ENCODE data around the gene ZNF436.
"Not testable (repeated sequence)": the region's sequence is repeated elsewhere in the genome, so short reads cannot be mapped to it uniquely, and the experiment has no call there.

Gene ZNF436

GRCh38 chr1:23362218-23362713, 7.4 kb downstream of the ZNF436 start:
- DNase-seq: no peak

GRCh38 chr1:23358310-23358875, 11.2 kb downstream of the ZNF436 start:
- no peak for DNase-seq

DNA sequence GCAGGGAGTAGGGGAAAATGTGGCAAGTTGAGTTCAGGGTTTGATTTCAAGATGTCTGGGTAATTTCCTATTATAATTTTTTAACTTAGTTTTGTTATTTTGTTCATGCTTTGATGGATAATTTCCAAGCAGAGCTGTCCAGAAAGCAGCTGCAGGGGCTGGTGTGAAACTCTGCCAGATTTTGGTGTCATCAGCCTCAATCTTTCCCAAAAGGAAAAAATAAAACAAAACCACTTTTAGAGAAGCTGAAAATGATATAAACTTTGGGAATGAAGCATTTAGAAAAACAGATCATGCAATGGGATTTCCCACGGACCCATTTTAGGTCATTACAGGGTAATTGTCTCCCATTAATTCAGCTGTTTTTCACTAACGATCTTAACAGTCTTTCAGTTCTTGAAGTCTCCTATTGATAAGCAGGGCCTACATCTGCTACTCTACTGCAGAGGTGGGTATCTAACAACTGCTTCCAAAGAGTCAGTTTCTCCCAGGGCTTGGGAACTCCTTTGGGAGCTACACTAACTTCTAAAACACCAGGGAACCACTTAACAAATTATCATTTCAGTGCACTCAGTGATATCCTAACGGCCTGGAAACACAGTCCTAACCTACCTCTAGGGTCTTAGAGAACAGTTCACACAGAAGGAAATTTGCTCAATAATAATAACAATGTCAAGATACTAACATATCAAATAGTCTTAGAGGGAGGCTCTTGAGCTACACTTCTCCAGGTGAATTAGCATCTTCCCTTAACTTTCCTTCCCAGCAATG, 12.3 kb downstream of the ZNF436 start:
- DNase-seq: no peak

DNA sequence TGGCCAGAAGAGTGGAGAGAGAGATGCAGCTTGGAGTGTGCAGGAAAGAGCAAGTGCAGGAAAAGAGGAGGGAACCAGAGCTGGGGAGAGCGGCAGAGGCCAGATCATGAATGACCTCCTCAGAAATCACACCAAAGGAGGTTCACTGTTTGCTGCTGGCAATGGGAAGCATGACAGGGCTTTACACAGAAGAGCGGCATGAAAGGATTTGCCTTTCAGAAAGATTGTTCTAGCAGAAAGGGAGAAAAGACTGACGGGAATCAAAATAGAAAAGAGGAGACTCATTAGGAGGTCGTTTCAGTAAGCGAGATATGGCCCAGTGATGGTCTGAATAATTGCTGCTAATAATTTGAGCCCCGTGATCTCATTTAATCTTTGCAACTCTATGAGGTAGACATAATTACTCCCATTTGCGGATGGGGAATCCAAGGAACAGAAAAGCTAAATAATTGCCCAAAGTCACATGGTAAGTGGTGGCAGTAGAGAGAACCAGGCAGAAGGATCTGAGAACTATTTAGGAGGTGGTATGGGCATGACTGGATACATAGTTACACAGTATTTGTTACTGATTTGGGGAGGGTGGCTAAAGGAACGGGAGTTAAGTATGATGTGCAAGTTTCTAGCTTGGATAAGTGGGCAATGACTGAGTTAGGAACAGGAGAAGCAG, 13.0 kb downstream of the ZNF436 start:
- no peak for DNase-seq

- DNase-seq: no peak
Observed at GRCh38 chr1:23354245-23354644, 15.4 kb downstream of the ZNF436 start.

- DNase-seq: no peak
Observed at GRCh38 chr1:23352096-23352695, 17.4 kb downstream of the ZNF436 start.

DNA sequence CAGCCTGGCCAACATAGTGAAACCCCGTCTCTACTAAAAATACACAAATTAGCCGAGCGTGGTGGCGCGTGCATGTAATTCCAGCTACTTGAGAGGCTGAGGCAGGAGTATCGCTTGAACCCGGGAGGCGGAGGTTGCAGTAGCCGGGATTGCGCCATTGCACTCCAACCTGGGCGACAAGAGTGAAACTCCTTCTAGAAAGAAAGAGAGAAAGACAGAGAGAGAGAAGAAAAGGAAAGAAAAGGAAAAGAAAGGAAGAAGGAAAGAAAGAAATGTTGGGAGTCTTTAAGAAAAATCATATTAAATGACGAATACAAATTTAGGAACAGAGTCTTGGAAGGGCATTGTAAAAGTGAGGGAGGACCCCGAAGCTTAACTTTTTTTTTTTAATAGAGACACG, 23.7 kb downstream of the ZNF436 start:
- no peak for DNase-seq

GRCh38 chr1:23344987-23345472, 24.6 kb downstream of the ZNF436 start:
- DNase-seq: no peak

GRCh38 chr1:23344111-23344986, 25.3 kb downstream of the ZNF436 start, which contains the start of gene HNRNPR:
HNRNPR (minus strand) TSS chr1:23344284; CDS start chr1:23341008, 3,276 bp downstream.
- DNase-seq: peak; percentile 99

DNA sequence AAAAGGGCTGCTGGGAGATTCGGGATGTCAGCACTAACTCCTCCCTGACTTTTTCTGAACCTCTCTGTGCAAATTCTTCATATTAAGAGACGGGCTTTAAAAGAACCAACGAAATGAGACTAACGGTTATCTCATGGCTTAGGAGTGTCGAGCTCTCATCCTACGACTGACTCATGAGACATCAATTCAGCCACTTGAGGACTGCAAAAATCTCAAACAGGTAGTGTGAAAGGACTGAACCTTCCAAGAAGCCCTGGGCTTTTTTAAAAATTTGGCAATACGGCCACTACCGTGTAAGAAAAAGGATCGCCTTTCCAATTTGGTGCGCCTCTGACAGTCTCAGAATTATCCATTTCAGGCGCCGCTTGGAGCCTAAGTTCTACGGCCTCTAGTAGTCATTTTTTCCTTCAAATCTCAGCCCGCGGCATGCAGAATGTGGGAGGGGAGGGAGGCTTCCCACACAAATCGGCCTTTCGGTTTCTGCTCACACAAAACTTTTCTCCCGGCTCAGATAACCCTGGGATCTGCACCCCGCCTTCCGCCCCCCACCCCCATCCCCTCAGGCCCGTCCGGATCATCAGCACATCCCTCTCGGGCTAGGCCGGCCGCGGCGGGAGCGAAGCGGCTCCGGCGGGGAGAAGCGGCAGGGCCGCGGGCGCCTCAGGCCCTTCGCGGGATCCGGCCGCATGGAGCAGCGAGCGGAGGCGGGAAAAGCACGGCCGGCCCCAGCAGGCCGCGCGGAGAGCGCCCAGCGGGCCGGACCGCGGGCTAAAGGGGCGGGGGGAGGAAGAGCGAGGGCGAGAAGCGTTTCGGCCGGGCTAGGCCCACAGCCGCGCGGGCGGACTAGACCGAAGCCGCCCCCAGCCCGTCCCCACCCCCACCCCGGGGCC, 26.2 kb downstream of the ZNF436 start:
- peak; percentile 53 for DNase-seq

GRCh38 chr1:23341931-23342692, 27.5 kb downstream of the ZNF436 start:
- DNase-seq: no peak

GRCh38 chr1:23339632-23340031, 30.0 kb downstream of the ZNF436 start:
- no peak for DNase-seq

DNA sequence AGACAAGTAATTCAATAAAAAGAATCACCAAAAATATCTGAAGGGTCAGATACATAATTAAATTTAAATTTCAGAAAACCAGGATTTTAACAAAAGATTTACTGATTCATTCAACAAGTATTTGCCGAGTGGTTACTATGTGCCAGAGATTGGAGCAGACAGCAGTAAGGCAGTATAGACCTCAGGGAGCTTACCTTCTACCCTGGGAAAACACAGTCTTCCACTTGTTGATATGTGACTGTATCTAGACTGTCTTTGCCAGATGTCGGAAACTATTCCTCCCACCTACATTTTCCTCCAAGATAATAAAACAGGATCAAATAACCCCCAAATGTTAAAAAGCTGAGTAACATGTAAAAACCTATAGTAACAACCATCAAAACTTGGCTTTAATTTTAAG, 31.8 kb downstream of the ZNF436 start:
- no peak for DNase-seq

DNA sequence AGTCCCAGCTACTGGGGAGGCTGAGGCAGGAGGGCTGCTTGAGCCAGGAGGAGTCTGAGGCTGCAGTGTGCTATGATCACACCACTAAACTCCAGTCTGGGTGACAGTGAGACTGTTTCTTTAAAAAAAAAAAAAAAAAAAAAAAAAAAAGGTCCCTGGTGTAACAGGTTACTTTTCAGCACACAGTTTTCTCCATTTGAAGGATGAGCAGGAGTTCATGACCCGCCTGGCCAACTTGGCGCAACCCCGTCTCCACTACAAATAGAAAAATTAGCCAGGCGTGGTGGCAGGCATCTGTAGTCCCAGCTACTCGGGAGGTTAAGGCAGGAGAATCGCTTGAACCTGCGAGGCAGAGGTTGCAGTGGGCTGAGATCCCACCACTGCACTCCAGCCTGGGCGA, 37.9 kb downstream of the ZNF436 start:
- no peak for DNase-seq

GRCh38 chr1:23330846-23331245, 38.8 kb downstream of the ZNF436 start:
- DNase-seq: no peak

GRCh38 chr1:23325393-23325792, 44.2 kb downstream of the ZNF436 start:
- no peak for DNase-seq

GRCh38 chr1:23322770-23323169, 46.9 kb downstream of the ZNF436 start:
- no peak for DNase-seq

DNA sequence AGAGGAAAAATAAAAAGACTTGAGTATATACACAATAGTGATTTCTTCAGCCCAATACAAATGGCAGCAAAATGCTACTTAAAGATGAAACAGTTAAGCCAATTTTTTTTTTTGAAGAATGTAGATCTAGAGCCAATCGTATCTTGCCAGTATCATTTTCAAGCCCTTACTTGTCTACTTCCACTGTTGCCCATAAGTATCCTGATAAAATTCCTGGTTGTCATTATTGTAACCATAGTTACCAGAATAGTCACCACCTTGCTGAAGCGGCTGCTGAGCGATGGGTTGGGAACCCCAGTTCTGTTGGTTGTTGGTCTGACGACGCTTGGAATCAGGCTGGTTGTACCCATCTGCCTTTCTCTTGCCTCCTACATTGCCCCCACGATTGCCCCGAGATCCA, 59.4 kb downstream of the ZNF436 start:
- not testable (repeated sequence) for DNase-seq
